Panc1 (cell line): Measurements from ENCODE around the gene PIK3AP1. TPM values are rescaled to one million over a fixed set of nuclear protein-coding genes. Genes with fewer than 3 reads are reported as not detected.

Source experiments
- ATAC-seq: fragments of 200-7000 bp; cut with Tn5 transposase; 2 replicates; pipeline ENCODE4 v1.9.1; 2020; ENCODE audit warnings: mild to moderate bottlenecking, moderate library complexity
- BruUV-seq: library from RNA; stranded (reverse); fragments of 400-500 nt; replicated peaks from 2 replicates; lab custom pipeline; 2021; lab: Mats Ljungman, UMichigan
- CTCF ChIA-PET: fragments of 300-600 bp; sonication (Branson Sonifier 250); formaldehyde crosslinking; loops from one replicate; lab custom pipeline; 2022; ENCODE audit warnings: antibody characterized with exemption; lab: Charles Lee
- POLR2A ChIA-PET: fragments of 300-600 bp; sonication (Branson Sonifier 250); formaldehyde crosslinking; loops from one replicate; lab custom pipeline; 2022; ENCODE audit warnings: antibody characterized with exemption; lab: Charles Lee
- DNase-seq: peaks from one replicate; pipeline ENCODE4 v3.0.0-alpha.2; 2010; ENCODE audit warnings: low read depth, low spot score
- H3K27ac ChIP-seq: 2 replicates; pipeline ENCODE4 v1.5.1; 2011; ENCODE audit warnings: mild to moderate bottlenecking, low read length, inconsistent platforms
- H3K27me3 ChIP-seq: fragments of 200-500 bp; sonication (Bioruptor generic); 2 replicates; pipeline ENCODE4 v1.6.0; 2014; ENCODE audit warnings: low read length, inconsistent platforms; ENCODE audit not compliant: control insufficient read depth, insufficient read depth
- H3K36me3 ChIP-seq: fragments of 200-500 bp; sonication (Bioruptor generic); 2 replicates; pipeline ENCODE4 v1.5.1; 2014; ENCODE audit warnings: inconsistent platforms, mild to moderate bottlenecking, low read length, moderate library complexity; ENCODE audit not compliant: control insufficient read depth, insufficient read depth
- H3K4me1 ChIP-seq: 2 replicates; pipeline ENCODE4 v1.5.1; 2011; ENCODE audit warnings: inconsistent platforms, mild to moderate bottlenecking, low read length, moderate library complexity; ENCODE audit not compliant: control insufficient read depth, insufficient read depth
- H3K4me3 ChIP-seq, 2 experiments: 2 replicates each; pipeline ENCODE4 v1.5.1; 2011 to 2012; ENCODE audit warnings: low read depth in 2 of 2, low read length in 2 of 2, mild to moderate bottlenecking in 2 of 2, inconsistent platforms in 1 of 2, moderate library complexity in 1 of 2
- H3K9me3 ChIP-seq: fragments of 200-500 bp; sonication (Bioruptor generic); 2 replicates; pipeline ENCODE4 v1.5.1; 2014; ENCODE audit warnings: low read depth, mild to moderate bottlenecking, inconsistent platforms, low read length, moderate library complexity; ENCODE audit not compliant: control insufficient read depth, insufficient read depth
- POLR2AphosphoS5 ChIP-seq: IDR thresholded peaks from 2 replicates; pipeline ENCODE4 v1.6.1; 2012; ENCODE audit warnings: mild to moderate bottlenecking, low read depth, low read length, moderate library complexity
- SIN3A ChIP-seq: IDR thresholded peaks from 2 replicates; pipeline ENCODE4 v1.6.1; 2012; ENCODE audit warnings: low read depth, mild to moderate bottlenecking, low read length, moderate library complexity, borderline replicate concordance; ENCODE audit not compliant: insufficient read depth
- TCF7L2 ChIP-seq: IDR thresholded peaks from 2 replicates; pipeline ENCODE4 v1.6.1; 2011; ENCODE audit warnings: mild to moderate bottlenecking, low read depth, low read length, inconsistent platforms
- in situ Hi-C: cut with HindIII; loops from 2 replicates; pipeline ENCODE4 v1.10.0; 2016; ENCODE audit warnings: low sequenced_read_pairs, low pct_unique_long_range_greater_than_20kb
- intact Hi-C: fragments of 100-400 bp; cut with micrococcal nuclease; formaldehyde crosslinking; loops from one replicate; pipeline ENCODE4 v1.10.0; 2022; ENCODE audit not compliant: unreplicated experiment
- total RNA-seq: library from RNA; stranded (reverse); gene quantifications from one replicate; pipeline ENCODE4 v1.2.1, GENCODE V29; 2021; ENCODE audit not compliant: unreplicated experiment
- TF ChIP-seq, protein P1 (sequence below), 2 experiments: IDR thresholded peaks; 2 replicates each; pipeline ENCODE4 v1.6.1; 2011 to 2012; ENCODE audit warnings: low read depth in 2 of 2, control low read depth in 1 of 2, low read length in 1 of 2, mild to moderate bottlenecking in 1 of 2, moderate library complexity in 1 of 2; ENCODE audit not compliant: insufficient read depth in 1 of 2
- TF ChIP-seq, protein P2 (sequence below): fragments of 450-650 bp; IDR thresholded peaks from 2 replicates; pipeline ENCODE4 v1.5.1; 2017; ENCODE audit warnings: mild to moderate bottlenecking

PIK3AP1 gene
- total RNA-seq, 1 experiment from 2014 or later: 2.6 TPM

DNA sequence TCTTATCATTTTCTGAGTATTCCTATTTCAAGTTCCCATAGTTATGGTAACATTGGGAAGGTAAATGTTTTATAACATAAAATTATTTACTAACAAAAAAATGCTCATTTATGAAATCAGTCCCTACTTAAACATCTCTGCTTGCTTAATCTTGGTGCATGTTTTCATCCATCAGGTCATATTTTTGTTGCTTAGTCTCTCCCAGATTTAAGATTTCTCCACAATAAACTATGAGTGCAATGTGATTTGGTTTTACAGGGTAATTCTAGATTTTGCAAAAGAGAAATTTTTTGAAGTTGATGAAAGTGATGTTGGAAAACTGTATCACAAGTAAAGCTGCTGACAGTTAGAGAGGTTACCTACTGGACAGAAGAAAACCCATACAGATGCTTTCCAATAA, 28.6 kb downstream of the PIK3AP1 start:
- ChIA-PET CTCF (no interaction called here), POLR2A (no interaction called here)
- Histone ChIP-seq H3K4me3 (no peak overlapping the region), H3K27ac (no peak overlapping the region), H3K4me1 (no peaks in the 10 kb centered on the region), H3K27me3 (no peaks in the 10 kb centered on the region), H3K9me3 (no peaks in the 10 kb centered on the region), H3K36me3 (no peaks in the 10 kb centered on the region)
- in situ Hi-C loops (no loop called here), intact Hi-C loops (no loop called here)
- DNase-seq (no peak), ATAC-seq (no peak)
- BruUV-seq: no TSS peak
- TF ChIP-seq TCF7L2: no peak
- TF ChIP-seq SIN3A: no peak
- TF ChIP-seq, protein P1, sequence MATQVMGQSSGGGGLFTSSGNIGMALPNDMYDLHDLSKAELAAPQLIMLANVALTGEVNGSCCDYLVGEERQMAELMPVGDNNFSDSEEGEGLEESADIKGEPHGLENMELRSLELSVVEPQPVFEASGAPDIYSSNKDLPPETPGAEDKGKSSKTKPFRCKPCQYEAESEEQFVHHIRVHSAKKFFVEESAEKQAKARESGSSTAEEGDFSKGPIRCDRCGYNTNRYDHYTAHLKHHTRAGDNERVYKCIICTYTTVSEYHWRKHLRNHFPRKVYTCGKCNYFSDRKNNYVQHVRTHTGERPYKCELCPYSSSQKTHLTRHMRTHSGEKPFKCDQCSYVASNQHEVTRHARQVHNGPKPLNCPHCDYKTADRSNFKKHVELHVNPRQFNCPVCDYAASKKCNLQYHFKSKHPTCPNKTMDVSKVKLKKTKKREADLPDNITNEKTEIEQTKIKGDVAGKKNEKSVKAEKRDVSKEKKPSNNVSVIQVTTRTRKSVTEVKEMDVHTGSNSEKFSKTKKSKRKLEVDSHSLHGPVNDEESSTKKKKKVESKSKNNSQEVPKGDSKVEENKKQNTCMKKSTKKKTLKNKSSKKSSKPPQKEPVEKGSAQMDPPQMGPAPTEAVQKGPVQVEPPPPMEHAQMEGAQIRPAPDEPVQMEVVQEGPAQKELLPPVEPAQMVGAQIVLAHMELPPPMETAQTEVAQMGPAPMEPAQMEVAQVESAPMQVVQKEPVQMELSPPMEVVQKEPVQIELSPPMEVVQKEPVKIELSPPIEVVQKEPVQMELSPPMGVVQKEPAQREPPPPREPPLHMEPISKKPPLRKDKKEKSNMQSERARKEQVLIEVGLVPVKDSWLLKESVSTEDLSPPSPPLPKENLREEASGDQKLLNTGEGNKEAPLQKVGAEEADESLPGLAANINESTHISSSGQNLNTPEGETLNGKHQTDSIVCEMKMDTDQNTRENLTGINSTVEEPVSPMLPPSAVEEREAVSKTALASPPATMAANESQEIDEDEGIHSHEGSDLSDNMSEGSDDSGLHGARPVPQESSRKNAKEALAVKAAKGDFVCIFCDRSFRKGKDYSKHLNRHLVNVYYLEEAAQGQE (IDR thresholded peaks at IDR 0.05; ENCODE audit: insufficient read depth in 1 of 2, low read depth in 2 of 2, low read length in 1 of 2): no peak
- TF ChIP-seq POLR2AphosphoS5: no peak
- TF ChIP-seq, protein P2, sequence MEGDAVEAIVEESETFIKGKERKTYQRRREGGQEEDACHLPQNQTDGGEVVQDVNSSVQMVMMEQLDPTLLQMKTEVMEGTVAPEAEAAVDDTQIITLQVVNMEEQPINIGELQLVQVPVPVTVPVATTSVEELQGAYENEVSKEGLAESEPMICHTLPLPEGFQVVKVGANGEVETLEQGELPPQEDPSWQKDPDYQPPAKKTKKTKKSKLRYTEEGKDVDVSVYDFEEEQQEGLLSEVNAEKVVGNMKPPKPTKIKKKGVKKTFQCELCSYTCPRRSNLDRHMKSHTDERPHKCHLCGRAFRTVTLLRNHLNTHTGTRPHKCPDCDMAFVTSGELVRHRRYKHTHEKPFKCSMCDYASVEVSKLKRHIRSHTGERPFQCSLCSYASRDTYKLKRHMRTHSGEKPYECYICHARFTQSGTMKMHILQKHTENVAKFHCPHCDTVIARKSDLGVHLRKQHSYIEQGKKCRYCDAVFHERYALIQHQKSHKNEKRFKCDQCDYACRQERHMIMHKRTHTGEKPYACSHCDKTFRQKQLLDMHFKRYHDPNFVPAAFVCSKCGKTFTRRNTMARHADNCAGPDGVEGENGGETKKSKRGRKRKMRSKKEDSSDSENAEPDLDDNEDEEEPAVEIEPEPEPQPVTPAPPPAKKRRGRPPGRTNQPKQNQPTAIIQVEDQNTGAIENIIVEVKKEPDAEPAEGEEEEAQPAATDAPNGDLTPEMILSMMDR: no peak

DNA sequence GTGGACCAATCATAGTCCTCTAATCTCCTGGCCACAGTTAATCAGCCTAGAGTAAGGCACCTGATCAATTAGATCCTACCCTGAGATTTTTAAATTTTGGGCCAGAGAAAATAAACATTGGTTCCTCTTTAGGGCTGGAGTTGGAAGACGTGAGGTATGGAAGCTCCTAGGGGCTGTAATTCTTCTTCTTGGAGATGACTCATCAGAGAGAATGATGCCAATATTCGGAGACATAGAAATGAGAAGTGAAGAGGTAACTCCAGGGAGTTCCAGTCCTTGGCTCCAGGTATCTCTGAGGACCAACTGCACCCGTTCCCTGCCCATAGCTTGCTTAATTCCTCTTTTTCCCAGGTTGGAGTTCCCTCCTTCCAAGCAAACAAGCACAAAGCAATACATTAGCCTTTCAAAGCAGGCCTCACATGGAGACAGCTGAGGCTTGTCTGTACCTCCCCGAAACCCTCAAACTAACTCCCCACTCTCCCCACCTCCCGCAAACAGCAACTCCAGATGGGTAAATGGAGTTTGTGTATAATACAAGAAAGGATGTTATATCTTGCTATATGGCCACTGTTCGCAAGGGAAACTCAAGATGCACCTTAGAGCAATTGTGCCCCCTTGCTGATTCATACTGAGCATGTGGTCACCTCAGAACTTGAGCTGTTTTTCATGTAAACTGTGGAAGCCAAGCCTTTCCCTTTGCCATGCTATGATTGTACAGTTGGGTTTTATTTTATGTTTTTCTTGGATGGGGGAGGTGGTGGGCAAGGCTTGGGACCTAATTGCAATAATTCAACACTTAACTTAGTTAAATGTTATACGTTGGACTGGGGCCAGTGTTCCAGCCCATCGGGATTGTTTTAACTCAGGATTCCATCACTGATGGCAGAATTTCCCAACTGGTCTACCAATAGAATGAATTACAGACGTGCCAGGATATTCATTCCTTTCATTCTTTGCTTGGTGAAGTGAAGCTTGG, 29.3 kb downstream of the PIK3AP1 start:
- in situ Hi-C loops: no loop called here
- H3K9me3 ChIP-seq: no peaks in the 10 kb centered on the region

More for the DNA sequence above, 29.3 kb downstream of the PIK3AP1 start:
- CTCF ChIA-PET: no interaction called here
- Histone ChIP-seq H3K27ac (no peak overlapping the region), H3K27me3 (no peaks in the 10 kb centered on the region), H3K4me1 (no peaks in the 10 kb centered on the region), H3K36me3 (no peaks in the 10 kb centered on the region), H3K4me3 (no peak overlapping the region)
- no TSS peak for BruUV-seq
- DNase-seq: no peak
- POLR2A ChIA-PET: no interaction called here
- TF ChIP-seq TCF7L2: no peak
- no peak for TF ChIP-seq SIN3A
- TF ChIP-seq, protein P2: no peak
- TF ChIP-seq, protein P1 (IDR thresholded peaks at IDR 0.05; ENCODE audit: insufficient read depth in 1 of 2, low read depth in 2 of 2, low read length in 1 of 2): no peak
- no peak for TF ChIP-seq POLR2AphosphoS5
- ATAC-seq: no peak
- intact Hi-C loops: no loop called here
